Activated naive CD4-positive, alpha-beta T cell treated with anti-CD3 and anti-CD28 coated beads for 36 hours (primary cell): ENCODE data around the gene PCDHGA3. TPM values are rescaled to one million over a fixed set of nuclear protein-coding genes. Genes with fewer than 3 reads are reported as not detected.
A peak's percentile ranks its signal among the peaks of the same experiment; 100 is the strongest.
"Not testable (repeated sequence)": the region's sequence is repeated elsewhere in the genome, so short reads cannot be mapped to it uniquely, and the experiment has no call there.

Experiments used
- CTCF ChIA-PET: fragments of 350-600 bp; sonication (Branson Sonifier 250); formaldehyde crosslinking; loops from one replicate; lab custom pipeline; 2021; ENCODE audit warnings: antibody characterized with exemption; lab: Charles Lee
- DNase-seq: peaks from one replicate; pipeline ENCODE4 v3.0.0-alpha.2; 2020
- H3K27ac Mint-ChIP-seq: one replicate; pipeline ENCODE4 v1.8.0; 2021; ENCODE audit warnings: mild to moderate bottlenecking, mixed read lengths
- H3K27me3 Mint-ChIP-seq: one replicate; pipeline ENCODE4 v1.8.0; 2021; ENCODE audit warnings: low read depth, mixed read lengths
- H3K36me3 Mint-ChIP-seq: one replicate; pipeline ENCODE4 v1.8.0; 2021; ENCODE audit warnings: low read depth, mixed read lengths
- H3K4me1 Mint-ChIP-seq: one replicate; pipeline ENCODE4 v1.8.0; 2021; ENCODE audit warnings: low read depth, mixed read lengths
- H3K4me3 Mint-ChIP-seq: one replicate; pipeline ENCODE4 v1.8.0; 2021; ENCODE audit warnings: mild to moderate bottlenecking, moderate library complexity, mixed read lengths
- H3K9me3 Mint-ChIP-seq: one replicate; pipeline ENCODE4 v1.8.0; 2021; ENCODE audit warnings: mixed read lengths
- intact Hi-C: fragments of 100-400 bp; cut with micrococcal nuclease; formaldehyde crosslinking; loops from one replicate; pipeline ENCODE4 v1.15.1; 2023
- total RNA-seq, 2 experiments: library from RNA; stranded (reverse); gene quantifications; one replicate each; pipeline ENCODE4 v1.2.3, GENCODE V29; 2021

The PCDHGA3 gene
- total RNA-seq, 2 experiments from 2014 or later, result not detected

DNA sequence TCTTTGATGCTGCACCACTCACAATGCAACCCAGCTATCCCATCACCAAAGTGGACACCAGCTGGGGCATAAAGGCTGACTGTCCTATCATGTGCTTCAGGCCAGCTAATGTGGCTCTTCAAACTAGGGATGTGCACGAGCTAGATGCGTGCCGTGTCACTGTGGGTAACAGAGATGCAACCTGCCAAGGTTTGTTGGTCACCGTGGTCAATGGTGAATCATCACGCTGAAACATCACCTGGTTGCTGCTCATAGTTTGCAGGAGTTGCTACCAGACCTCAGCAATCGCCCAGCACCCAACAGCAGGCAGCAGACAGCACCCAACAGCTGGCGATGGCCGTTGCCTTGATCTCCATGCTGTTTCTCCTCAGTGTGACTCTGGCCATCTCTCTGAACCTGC lies 15.4 kb upstream of the PCDHGA3 start:
- intact Hi-C loops, result loop anchor here (10.0 kb wide), 1 partner anchor 243 kb away; no protein-coding TSS in a partner anchor
- no peak overlapping the region for H3K27ac Mint-ChIP-seq
- H3K9me3 Mint-ChIP-seq, result peaks cover 19% of the 10 kb centered on the region
- H3K27me3 Mint-ChIP-seq, result peaks cover 39% of the 10 kb centered on the region
- DNase-seq, result no peak
- H3K4me3 Mint-ChIP-seq, result no peak overlapping the region
- H3K4me1 Mint-ChIP-seq, result peaks cover 2% of the 10 kb centered on the region
- CTCF ChIA-PET, result interaction anchor here (0.6 to 2.7 kb wide), 8 partner anchors 8 to 230 kb away, joined by 3 to 19 read pairs (median 4); partner anchors contain the start of genes PCDHB8, PCDHGA2, PCDHGA4 and TAF7
- H3K36me3 Mint-ChIP-seq, result peaks cover 12% of the 10 kb centered on the region

DNA sequence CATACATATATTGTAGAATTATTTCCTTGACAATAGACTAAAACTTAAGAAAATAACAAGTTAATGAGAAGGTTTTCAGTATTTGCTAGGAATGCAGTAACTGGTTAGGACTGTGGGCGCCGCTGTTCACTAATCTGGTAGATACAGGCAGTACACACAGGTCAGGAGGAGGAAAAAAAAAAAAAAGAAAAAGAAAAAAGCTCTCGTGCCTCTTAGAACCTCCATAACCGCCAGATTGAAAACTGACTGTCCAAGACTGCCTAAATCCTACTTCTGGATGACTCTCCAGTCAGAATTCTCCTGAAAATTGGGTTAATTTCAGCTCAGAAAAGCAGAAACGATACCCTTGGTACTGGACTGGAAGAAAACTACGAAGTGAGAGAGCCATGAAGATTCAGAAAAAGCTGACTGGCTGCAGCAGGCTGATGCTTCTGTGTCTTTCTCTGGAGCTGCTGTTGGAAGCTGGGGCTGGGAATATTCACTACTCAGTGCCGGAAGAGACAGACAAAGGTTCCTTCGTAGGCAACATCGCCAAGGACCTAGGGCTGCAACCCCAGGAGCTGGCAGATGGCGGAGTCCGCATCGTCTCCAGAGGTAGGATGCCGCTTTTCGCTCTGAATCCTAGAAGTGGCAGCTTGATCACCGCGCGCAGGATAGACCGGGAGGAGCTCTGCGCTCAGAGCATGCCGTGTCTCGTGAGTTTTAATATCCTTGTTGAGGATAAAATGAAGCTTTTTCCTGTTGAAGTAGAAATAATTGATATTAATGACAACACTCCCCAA lies 13.1 kb upstream of the PCDHGA3 start, which contains the start of gene PCDHGA1:
TSS of gene PCDHGA1 (plus strand) at position 216 of the 782 bp plus-strand sequence.
- Mint-ChIP-seq H3K27me3 (peaks cover 52% of the 10 kb centered on the region), H3K36me3 (peaks cover 19% of the 10 kb centered on the region), H3K9me3 (peaks cover 26% of the 10 kb centered on the region), H3K4me1 (peaks cover 2% of the 10 kb centered on the region), H3K27ac (no peak within 1 kb of the TSS), H3K4me3 (no peak within 1 kb of the TSS)
- intact Hi-C loops, result no loop called here
- DNase-seq, result peak; percentile 38
- CTCF ChIA-PET, result interaction anchor here (0.7 to 2.7 kb wide), 4 partner anchors 9 to 233 kb away, joined by 3 to 19 read pairs (median 4); partner anchors contain the start of gene TAF7

DNA sequence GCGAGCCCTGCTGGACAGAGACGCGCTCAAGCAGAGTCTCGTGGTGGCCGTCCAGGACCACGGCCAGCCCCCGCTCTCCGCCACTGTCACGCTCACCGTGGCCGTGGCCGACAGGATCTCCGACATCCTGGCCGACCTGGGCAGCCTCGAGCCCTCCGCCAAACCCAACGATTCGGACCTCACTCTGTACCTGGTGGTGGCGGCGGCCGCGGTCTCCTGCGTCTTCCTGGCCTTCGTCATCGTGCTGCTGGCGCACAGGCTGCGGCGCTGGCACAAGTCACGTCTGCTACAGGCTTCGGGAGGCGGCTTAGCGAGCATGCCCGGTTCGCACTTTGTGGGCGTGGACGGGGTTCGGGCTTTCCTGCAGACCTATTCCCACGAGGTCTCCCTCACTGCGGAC lies 11.1 kb upstream of the PCDHGA3 start:
- DNase-seq, H3K4me1 Mint-ChIP-seq, CTCF ChIA-PET, H3K4me3 Mint-ChIP-seq, H3K27ac Mint-ChIP-seq, intact Hi-C loops: not testable (repeated sequence)
- peaks cover 23% of the 10 kb centered on the region for H3K36me3 Mint-ChIP-seq
- peaks cover 56% of the 10 kb centered on the region for H3K27me3 Mint-ChIP-seq
- H3K9me3 Mint-ChIP-seq, result peaks cover 33% of the 10 kb centered on the region

DNA sequence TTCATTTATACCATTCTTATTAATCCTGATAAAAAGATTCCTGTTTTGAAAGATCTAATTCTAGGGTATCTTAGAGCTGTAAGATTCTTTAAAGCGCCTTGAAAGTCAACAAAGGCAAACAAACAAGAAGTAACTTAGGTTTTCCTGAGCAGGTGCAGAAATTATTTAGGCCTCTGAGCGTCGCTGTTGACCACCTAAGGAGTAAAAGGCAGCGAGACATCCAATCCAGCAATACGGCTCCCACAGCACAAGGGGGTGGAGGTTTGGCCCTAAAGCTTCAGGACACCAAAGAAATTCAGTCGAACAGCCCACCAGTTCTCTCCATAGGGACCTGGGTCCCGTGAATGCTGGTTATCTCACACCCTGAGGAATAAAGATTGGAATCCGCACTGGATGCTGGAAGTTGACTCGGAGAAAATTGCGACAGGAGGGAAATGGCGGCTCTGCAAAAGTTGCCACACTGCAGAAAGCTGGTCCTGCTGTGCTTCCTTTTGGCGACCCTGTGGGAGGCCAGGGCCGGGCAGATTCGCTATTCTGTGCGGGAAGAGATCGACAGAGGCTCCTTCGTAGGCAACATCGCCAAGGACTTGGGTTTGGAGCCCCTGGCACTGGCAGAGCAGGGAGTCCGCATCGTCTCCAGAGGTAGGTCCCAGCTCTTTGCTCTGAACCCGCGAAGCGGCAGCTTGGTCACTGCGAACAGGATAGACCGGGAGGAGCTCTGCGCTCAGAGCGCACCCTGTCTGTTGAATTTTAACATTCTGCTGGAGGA lies 4.9 kb upstream of the PCDHGA3 start, which contains the start of gene PCDHGA2:
TSS of gene PCDHGA2 (plus strand) at position 223 of the 769 bp plus-strand sequence.
- peaks cover 23% of the 10 kb centered on the region for H3K36me3 Mint-ChIP-seq
- peaks cover 61% of the 10 kb centered on the region for H3K27me3 Mint-ChIP-seq
- intact Hi-C loops, result no loop called here
- H3K4me3 Mint-ChIP-seq, result no peak within 1 kb of the TSS
- H3K9me3 Mint-ChIP-seq, result peaks cover 30% of the 10 kb centered on the region
- no peak within 1 kb of the TSS for H3K27ac Mint-ChIP-seq
- peak; percentile 14 for DNase-seq
- CTCF ChIA-PET, result interaction anchor here (0.6 to 1.8 kb wide), 5 partner anchors 8 to 64 kb away, joined by 3 to 7 read pairs (median 3); partner anchors contain the start of genes PCDHGA9 and TAF7
- H3K4me1 Mint-ChIP-seq, result no peaks in the 10 kb centered on the region

DNA sequence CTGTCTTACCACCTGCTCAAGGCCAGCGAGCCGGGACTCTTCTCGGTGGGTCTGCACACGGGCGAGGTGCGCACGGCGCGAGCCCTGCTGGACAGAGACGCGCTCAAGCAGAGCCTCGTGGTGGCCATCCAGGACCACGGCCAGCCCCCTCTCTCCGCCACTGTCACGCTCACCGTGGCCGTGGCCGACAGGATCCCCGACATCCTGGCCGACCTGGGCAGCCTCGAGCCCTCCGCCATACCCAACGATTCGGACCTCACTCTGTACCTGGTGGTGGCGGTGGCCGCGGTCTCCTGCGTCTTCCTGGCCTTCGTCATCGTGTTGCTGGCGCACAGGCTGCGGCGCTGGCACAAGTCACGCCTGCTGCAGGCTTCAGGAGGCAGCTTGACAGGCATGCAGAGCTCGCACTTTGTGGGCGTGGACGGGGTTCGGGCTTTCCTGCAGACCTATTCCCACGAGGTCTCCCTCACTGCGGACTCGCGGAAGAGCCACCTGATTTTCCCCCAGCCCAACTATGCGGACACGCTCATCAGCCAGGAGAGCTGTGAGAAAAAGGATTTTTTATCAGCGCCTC lies 2.8 kb upstream of the PCDHGA3 start:
- intact Hi-C loops, CTCF ChIA-PET, H3K27ac Mint-ChIP-seq, H3K4me1 Mint-ChIP-seq, H3K4me3 Mint-ChIP-seq, DNase-seq: not testable (repeated sequence)
- Mint-ChIP-seq H3K9me3 (peaks cover 31% of the 10 kb centered on the region), H3K36me3 (peaks cover 27% of the 10 kb centered on the region), H3K27me3 (peaks cover 61% of the 10 kb centered on the region)

DNA sequence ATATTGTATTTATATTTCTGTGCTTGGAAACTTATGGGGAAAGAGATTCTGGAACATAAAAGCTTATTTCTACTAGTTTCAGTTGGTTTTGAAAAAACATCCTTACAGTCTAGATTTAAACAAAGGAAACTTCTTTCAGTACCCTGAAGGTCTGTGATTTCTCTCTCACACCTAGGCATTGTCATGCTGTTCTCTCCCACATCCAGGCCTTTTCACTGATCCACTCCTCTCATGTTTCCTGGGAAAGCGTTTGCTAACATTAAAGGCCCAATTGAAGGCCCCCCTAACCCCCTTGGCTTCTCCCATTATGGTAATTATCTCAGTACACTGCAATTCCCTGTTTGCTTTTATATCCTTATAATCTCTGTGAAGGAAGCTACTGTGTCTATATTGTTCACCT lies 856 bp upstream of the PCDHGA3 start:
- intact Hi-C loops, result loop anchor here (2.0 kb wide), 1 partner anchor 22 kb away; the partner anchor contains the start of gene TAF7
- DNase-seq, result no peak
- Mint-ChIP-seq H3K4me1 (no peaks in the 10 kb centered on the region), H3K27me3 (peaks cover 62% of the 10 kb centered on the region), H3K4me3 (no peak overlapping the region), H3K9me3 (peaks cover 32% of the 10 kb centered on the region), H3K27ac (no peak overlapping the region), H3K36me3 (peaks cover 23% of the 10 kb centered on the region)
- CTCF ChIA-PET, result interaction anchor here (0.8 to 1.9 kb wide), 2 partner anchors 22 to 49 kb away, joined by 3 to 4 read pairs; partner anchors contain the start of gene TAF7

DNA sequence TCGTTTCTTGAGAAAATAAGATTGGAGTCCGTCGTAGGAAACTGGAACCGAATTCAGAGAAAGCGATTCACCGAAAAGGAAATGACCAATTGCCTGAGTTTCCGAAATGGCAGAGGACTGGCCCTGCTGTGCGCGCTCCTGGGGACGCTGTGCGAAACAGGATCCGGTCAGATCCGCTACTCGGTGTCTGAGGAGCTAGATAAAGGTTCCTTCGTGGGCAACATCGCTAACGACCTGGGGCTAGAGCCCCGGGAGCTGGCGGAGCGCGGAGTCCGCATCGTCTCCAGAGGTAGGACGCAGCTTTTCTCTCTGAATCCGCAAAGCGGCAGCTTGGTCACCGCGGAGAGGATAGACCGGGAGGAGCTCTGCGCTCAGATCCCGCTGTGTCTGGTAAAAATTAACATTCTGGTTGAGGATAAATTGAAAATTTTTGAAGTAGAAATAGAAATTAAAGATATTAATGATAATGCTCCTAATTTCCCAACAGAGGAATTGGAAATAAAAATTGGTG lies 379 bp downstream of the PCDHGA3 start:
- intact Hi-C loops, result loop anchor here (2.0 kb wide), 1 partner anchor 23 kb away; the partner anchor contains the start of gene TAF7
- H3K4me1 Mint-ChIP-seq, result no peaks in the 10 kb centered on the region
- peaks cover 14% of the 10 kb centered on the region for H3K36me3 Mint-ChIP-seq
- DNase-seq, result no peak
- H3K4me3 Mint-ChIP-seq, result peak overlapping the region; percentile 11
- H3K27me3 Mint-ChIP-seq, result peaks cover 56% of the 10 kb centered on the region
- H3K27ac Mint-ChIP-seq, result no peak overlapping the region
- CTCF ChIA-PET, result interaction anchor here (0.9 to 1.5 kb wide), 3 partner anchors 11 to 222 kb away, joined by 3 to 4 read pairs (median 3); partner anchors contain the start of gene PCDHGA4
- peaks cover 23% of the 10 kb centered on the region for H3K9me3 Mint-ChIP-seq

DNA sequence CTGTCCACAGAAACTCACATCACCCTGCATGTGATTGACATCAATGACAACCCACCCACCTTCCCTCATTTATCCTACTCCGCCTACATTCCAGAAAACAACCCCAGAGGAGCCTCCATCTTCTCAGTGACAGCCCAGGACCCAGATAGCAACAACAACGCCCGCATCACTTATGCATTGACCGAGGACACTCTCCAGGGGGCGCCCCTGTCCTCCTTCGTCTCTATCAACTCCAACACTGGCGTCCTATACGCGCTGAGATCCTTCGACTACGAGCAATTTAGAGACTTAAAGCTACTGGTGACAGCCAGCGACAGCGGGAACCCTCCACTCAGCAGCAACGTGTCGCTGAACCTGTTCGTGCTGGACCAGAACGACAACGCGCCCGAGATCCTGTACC lies 1.7 kb downstream of the PCDHGA3 start:
- H3K27me3 Mint-ChIP-seq, result peaks cover 54% of the 10 kb centered on the region
- H3K4me3 Mint-ChIP-seq, result no peak overlapping the region
- CTCF ChIA-PET, result no interaction called here
- peaks cover 12% of the 10 kb centered on the region for H3K36me3 Mint-ChIP-seq
- no peak for DNase-seq
- no peaks in the 10 kb centered on the region for H3K4me1 Mint-ChIP-seq
- intact Hi-C loops, result no loop called here
- peaks cover 20% of the 10 kb centered on the region for H3K9me3 Mint-ChIP-seq
- no peak overlapping the region for H3K27ac Mint-ChIP-seq

DNA sequence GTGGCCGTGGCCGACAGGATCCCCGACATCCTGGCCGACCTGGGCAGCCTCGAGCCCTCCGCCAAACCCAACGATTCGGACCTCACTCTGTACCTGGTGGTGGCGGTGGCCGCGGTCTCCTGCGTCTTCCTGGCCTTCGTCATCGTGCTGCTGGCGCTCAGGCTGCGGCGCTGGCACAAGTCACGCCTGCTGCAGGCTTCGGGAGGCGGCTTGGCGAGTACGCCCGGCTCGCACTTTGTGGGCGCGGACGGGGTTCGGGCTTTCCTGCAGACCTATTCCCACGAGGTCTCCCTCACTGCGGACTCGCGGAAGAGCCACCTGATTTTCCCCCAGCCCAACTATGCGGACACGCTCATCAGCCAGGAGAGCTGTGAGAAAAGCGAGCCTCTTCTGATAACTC lies 2.4 kb downstream of the PCDHGA3 start:
- H3K4me1 Mint-ChIP-seq, DNase-seq, CTCF ChIA-PET, H3K4me3 Mint-ChIP-seq, H3K27ac Mint-ChIP-seq, intact Hi-C loops: not testable (repeated sequence)
- Mint-ChIP-seq H3K27me3 (peaks cover 60% of the 10 kb centered on the region), H3K9me3 (peaks cover 21% of the 10 kb centered on the region), H3K36me3 (peaks cover 11% of the 10 kb centered on the region)

DNA sequence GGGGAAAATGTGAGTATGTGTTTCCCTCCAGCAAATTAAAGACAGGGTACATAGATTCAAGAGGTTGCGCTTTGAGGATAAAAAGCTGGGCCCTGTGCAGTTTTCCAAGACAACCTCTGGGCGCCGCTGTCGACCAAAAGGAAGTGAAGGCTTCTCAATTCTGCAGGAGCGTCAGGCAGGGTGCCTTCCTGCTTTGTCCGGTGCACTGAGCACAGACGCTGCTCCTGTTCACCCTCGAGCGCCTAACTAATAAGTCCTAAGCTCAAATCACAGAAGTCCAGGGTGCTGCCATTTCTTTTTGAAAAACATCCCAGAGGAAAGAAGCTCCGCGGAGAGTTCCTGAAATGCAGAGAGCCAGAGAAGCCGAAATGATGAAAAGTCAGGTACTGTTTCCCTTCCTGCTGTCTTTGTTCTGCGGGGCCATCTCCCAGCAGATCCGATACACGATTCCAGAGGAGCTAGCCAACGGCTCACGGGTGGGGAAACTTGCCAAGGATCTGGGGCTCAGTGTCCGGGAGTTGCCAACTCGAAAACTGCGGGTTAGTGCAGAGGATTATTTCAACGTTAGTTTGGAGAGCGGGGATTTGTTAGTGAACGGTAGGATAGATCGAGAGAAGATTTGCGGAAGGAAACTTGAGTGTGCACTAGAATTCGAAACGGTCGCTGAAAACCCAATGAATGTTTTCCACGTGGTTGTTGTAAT lies 6.4 kb downstream of the PCDHGA3 start, which contains the start of gene PCDHGB1:
TSS of gene PCDHGB1 (plus strand) at position 183 of the 703 bp plus-strand sequence. CDS start at position 345, 162 bp downstream.
- intact Hi-C loops, result no loop called here
- Mint-ChIP-seq H3K9me3 (peaks cover 25% of the 10 kb centered on the region), H3K4me1 (no peaks in the 10 kb centered on the region), H3K27me3 (peaks cover 54% of the 10 kb centered on the region), H3K27ac (no peak within 1 kb of the TSS), H3K36me3 (peaks cover 15% of the 10 kb centered on the region), H3K4me3 (no peak within 1 kb of the TSS)
- CTCF ChIA-PET, result interaction anchor here (0.6 to 1.5 kb wide), 7 partner anchors 14 to 1780 kb away, joined by 3 to 5 read pairs (median 3); partner anchors contain the start of gene PCDHGA5
- peak; percentile 56 for DNase-seq

DNA sequence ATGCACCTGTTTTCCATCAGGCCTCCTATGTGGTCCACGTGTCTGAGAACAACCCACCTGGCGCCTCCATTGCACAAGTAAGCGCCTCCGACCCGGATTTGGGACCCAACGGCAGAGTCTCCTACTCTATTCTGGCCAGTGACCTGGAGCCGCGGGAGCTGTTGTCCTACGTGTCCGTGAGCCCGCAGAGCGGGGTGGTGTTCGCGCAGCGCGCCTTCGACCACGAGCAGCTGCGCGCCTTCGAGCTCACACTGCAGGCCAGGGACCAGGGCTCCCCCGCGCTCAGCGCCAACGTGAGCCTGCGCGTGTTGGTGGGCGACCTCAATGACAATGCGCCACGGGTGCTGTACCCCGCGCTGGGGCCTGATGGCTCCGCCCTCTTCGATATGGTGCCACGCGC lies 8.0 kb downstream of the PCDHGA3 start:
- Mint-ChIP-seq H3K4me3 (no peak overlapping the region), H3K27ac (no peak overlapping the region), H3K27me3 (peaks cover 58% of the 10 kb centered on the region), H3K9me3 (peaks cover 21% of the 10 kb centered on the region), H3K4me1 (no peaks in the 10 kb centered on the region), H3K36me3 (peaks cover 13% of the 10 kb centered on the region)
- DNase-seq, result no peak
- intact Hi-C loops, result no loop called here
- CTCF ChIA-PET, result interaction anchor here (0.7 kb wide), 1 partner anchor 161 kb away, joined by 3 read pairs; no protein-coding TSS in a partner anchor
